ENCODE results near the gene TMEM63C. TPM values are rescaled to one million over a fixed set of nuclear protein-coding genes. Genes with fewer than 3 reads are reported as not detected.
A peak's percentile ranks its signal among the peaks of the same experiment; 100 is the strongest.

Gene TMEM63C
- polyA plus RNA-seq, 1 donor from 2014 or later, result 11.1 TPM

DNA sequence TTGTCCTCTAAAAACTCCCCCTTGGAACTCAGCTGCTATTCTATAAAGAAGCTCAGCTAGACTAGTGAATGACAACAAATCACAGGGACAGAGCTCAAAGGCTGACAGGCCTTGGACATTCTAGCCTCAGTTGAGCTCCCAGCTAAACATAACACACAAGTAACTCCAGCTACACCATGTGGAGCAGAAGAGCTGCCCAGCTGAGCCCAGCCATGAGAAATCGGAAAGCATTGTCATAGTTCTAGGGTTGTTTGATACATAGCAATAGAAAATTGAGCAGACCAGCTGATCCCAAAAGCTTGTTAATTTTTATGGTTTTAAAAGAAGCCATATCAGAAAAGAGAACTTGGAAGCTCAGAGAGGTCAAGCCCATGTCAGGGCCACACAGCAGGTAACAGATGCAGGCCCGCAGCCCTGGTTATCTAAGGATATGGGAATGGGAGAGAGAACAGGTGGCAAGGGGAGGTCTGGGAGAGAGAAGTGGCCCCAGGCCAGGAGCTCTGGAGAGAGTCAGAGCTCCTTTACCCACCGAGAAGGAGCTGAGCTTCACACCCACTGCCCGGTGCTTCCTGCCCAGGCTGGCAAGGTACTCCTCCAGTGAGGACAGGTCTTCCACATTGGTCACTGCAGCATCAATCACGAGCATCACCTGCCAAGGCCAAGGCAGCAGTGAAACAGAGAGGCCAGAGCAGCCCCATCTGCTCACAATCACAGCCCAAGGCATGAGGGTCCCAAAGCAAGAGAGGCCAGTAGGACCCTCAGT is 86.5 kb downstream of the TMEM63C start:
- no peak for TF ChIP-seq POLR2AphosphoS5 (IDR thresholded peaks at IDR 0.05)
- TF ChIP-seq EZH2 (IDR thresholded peaks at IDR 0.05; ENCODE audit: borderline replicate concordance, insufficient read depth, low read length, poor library complexity, severe bottlenecking), result no peak
- TF ChIP-seq TAF1 (IDR thresholded peaks at IDR 0.05; ENCODE audit: low read depth), result no peak
- Histone ChIP-seq H3K27ac (ENCODE audit: low read length) (no peak overlapping the region), H3K36me3 (ENCODE audit: insufficient read depth, low read length) (no peaks in the 10 kb centered on the region), H3K4me3 (ENCODE audit: low read length) (no peak overlapping the region), H3K9ac (ENCODE audit: low read length) (no peak overlapping the region), H3K9me2 (ENCODE audit: insufficient read depth, low read length) (no peaks in the 10 kb centered on the region), H3K27me3 (ENCODE audit: insufficient read depth, low read depth, low read length) (peaks cover 51% of the 10 kb centered on the region), H3K4me2 (ENCODE audit: low read length) (no peak overlapping the region), H3K9me3 (ENCODE audit: low read length) (no peaks in the 10 kb centered on the region), H3F3A (ENCODE audit: insufficient read depth, low read length, poor library complexity, severe bottlenecking) (no peaks in the 10 kb centered on the region), H3K79me2 (replicated peaks; ENCODE audit: insufficient read depth, low read length) (no peaks in the 10 kb centered on the region), H2AFZ (ENCODE audit: low read depth, low read length) (no peak overlapping the region), H4K20me1 (ENCODE audit: insufficient read depth) (no peaks in the 10 kb centered on the region)

DNA sequence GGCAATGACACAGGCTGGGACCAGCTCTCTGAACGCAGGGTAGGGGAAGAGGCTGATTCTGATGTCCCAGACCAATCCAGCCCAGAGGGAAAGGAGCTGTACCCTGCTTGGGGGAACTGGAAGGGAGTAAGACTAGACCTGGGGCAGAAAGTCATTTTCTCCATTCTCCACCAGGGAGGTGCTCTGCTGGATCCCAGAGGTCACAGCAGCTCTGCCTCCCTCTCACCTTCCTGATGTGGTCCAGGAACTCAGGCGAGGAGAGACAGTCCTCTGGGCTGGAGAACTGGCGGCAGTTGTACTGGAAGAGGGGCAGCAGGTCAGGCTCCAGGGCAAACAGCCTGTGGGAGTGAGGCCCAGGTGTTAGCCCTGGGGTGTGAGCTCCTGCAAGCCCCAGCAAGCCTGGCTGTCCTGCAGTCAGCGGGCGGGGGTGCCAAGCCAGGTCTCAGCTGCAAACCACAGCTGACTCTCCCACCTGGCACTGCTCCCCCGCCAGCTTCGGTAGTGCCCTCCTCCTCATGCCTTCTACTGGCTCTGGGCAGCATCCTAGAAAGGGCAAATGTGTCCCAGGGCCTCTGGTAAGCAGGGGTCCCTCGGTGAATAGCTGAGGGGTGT is 87.5 kb downstream of the TMEM63C start:
- Histone ChIP-seq H3K79me2 (replicated peaks; ENCODE audit: insufficient read depth, low read length) (no peaks in the 10 kb centered on the region), H3K9me3 (ENCODE audit: low read length) (no peaks in the 10 kb centered on the region), H4K20me1 (ENCODE audit: insufficient read depth) (no peaks in the 10 kb centered on the region), H3K27me3 (ENCODE audit: insufficient read depth, low read depth, low read length) (peaks cover 51% of the 10 kb centered on the region), H3K9ac (ENCODE audit: low read length) (no peak overlapping the region), H2AFZ (ENCODE audit: low read depth, low read length) (no peak overlapping the region), H3F3A (ENCODE audit: insufficient read depth, low read length, poor library complexity, severe bottlenecking) (no peaks in the 10 kb centered on the region), H3K4me3 (ENCODE audit: low read length) (no peak overlapping the region), H3K4me2 (ENCODE audit: low read length) (no peak overlapping the region), H3K36me3 (ENCODE audit: insufficient read depth, low read length) (no peaks in the 10 kb centered on the region), H3K27ac (ENCODE audit: low read length) (no peak overlapping the region), H3K9me2 (ENCODE audit: insufficient read depth, low read length) (no peaks in the 10 kb centered on the region)
- TF ChIP-seq SMC3 (conservative IDR thresholded peaks at IDR 0.05; ENCODE audit: poor library complexity) (no peak), TAF1 (IDR thresholded peaks at IDR 0.05; ENCODE audit: low read depth) (no peak)
- TF ChIP-seq, protein P1, sequence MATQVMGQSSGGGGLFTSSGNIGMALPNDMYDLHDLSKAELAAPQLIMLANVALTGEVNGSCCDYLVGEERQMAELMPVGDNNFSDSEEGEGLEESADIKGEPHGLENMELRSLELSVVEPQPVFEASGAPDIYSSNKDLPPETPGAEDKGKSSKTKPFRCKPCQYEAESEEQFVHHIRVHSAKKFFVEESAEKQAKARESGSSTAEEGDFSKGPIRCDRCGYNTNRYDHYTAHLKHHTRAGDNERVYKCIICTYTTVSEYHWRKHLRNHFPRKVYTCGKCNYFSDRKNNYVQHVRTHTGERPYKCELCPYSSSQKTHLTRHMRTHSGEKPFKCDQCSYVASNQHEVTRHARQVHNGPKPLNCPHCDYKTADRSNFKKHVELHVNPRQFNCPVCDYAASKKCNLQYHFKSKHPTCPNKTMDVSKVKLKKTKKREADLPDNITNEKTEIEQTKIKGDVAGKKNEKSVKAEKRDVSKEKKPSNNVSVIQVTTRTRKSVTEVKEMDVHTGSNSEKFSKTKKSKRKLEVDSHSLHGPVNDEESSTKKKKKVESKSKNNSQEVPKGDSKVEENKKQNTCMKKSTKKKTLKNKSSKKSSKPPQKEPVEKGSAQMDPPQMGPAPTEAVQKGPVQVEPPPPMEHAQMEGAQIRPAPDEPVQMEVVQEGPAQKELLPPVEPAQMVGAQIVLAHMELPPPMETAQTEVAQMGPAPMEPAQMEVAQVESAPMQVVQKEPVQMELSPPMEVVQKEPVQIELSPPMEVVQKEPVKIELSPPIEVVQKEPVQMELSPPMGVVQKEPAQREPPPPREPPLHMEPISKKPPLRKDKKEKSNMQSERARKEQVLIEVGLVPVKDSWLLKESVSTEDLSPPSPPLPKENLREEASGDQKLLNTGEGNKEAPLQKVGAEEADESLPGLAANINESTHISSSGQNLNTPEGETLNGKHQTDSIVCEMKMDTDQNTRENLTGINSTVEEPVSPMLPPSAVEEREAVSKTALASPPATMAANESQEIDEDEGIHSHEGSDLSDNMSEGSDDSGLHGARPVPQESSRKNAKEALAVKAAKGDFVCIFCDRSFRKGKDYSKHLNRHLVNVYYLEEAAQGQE (IDR thresholded peaks at IDR 0.05; ENCODE audit: borderline replicate concordance), result no peak

DNA sequence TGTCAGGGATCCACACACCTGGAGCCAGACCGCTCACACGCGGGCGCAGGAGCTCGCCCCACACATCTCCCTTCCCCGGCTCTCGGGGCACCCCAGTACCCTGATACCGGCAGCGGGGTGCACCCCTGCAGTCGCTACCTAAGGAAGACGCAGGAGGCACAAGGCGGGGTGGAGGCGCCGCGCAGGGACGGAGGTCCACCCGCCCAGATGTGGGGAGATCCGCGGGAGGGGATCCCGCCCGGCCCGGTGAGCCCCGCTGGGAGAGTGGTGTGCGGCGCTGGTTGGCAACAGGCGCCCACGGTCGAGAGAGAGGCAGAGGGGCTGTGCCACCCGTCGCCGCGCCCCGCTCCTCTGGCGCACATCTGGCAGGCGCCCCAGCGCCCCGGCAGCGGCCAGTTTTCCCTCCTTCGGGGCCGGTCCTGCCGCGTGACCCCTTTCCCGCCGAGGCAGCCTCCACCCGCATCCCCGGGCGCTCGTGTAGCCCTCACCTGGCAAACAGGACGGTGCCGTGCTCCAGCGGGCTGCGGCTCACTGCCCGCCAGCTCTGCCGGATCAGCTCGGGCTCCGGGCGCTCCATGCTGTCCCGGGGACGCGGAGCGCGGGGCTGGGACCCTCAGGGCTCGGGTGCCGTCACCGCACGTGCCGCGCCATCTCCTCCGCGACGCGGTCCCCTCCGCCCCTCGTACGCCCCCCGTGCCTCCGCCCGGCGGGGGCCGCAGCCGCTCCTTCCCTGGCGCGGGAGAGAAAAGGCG is 88.9 kb downstream of the TMEM63C start:
- H3K79me2 ChIP-seq (replicated peaks; ENCODE audit: insufficient read depth, low read length), result no peaks in the 10 kb centered on the region
- no peak overlapping the region for H2AFZ ChIP-seq (ENCODE audit: low read depth, low read length)
- no peaks in the 10 kb centered on the region for H3F3A ChIP-seq (ENCODE audit: insufficient read depth, low read length, poor library complexity, severe bottlenecking)
- peaks cover 51% of the 10 kb centered on the region for H3K27me3 ChIP-seq (ENCODE audit: insufficient read depth, low read depth, low read length)
- H4K20me1 ChIP-seq (ENCODE audit: insufficient read depth), result no peaks in the 10 kb centered on the region
- H3K36me3 ChIP-seq (ENCODE audit: insufficient read depth, low read length), result no peaks in the 10 kb centered on the region
- no peak overlapping the region for H3K4me2 ChIP-seq (ENCODE audit: low read length)
- no peak overlapping the region for H3K27ac ChIP-seq (ENCODE audit: low read length)
- peak overlapping the region; percentile 23 for H3K9ac ChIP-seq (ENCODE audit: low read length)
- TF ChIP-seq EZH2 (IDR thresholded peaks at IDR 0.05; ENCODE audit: borderline replicate concordance, insufficient read depth, low read length, poor library complexity, severe bottlenecking), result peak; percentile 42
- no peak for TF ChIP-seq EP300 (conservative IDR thresholded peaks at IDR 0.05; ENCODE audit: poor library complexity, severe bottlenecking)
- peak; percentile 14 for TF ChIP-seq POLR2AphosphoS5 (IDR thresholded peaks at IDR 0.05)
- no peaks in the 10 kb centered on the region for H3K9me3 ChIP-seq (ENCODE audit: low read length)
- peak overlapping the region; percentile 66 for H3K4me3 ChIP-seq (ENCODE audit: low read length)
- no peaks in the 10 kb centered on the region for H3K9me2 ChIP-seq (ENCODE audit: insufficient read depth, low read length)

Measured in neural cell (in vitro differentiated cells).